GM10266 (cell line): ENCODE measurements around the gene FBXL17.

ENCODE experiments used
- DNase-seq: peaks from one replicate; pipeline ENCODE4 v3.0.0; 2012; ENCODE audit errors: extremely low spot score
- CTCF ChIP-seq: IDR thresholded peaks from 2 replicates; pipeline ENCODE4 v1.5.1; 2012; ENCODE audit warnings: mild to moderate bottlenecking, low read depth; ENCODE audit not compliant: control insufficient read depth, insufficient read depth; ENCODE audit errors: missing control alignments

Gene FBXL17

GRCh38 chr5:107869438-107870115, 512.3 kb downstream of the FBXL17 start:
- no peak for DNase-seq
- no peak for TF ChIP-seq CTCF

- DNase-seq = no peak
- TF ChIP-seq CTCF = no peak
Measured at GRCh38 chr5:107868650-107869409, 513.1 kb downstream of the FBXL17 start.

GRCh38 chr5:107867266-107867665, 514.6 kb downstream of the FBXL17 start:
- TF ChIP-seq CTCF = no peak
- no peak for DNase-seq

- no peak for DNase-seq
- no peak for TF ChIP-seq CTCF
Measured at GRCh38 chr5:107864793-107865192, 517.1 kb downstream of the FBXL17 start.

GRCh38 chr5:107863125-107863524, 518.8 kb downstream of the FBXL17 start:
- no peak for DNase-seq
- no peak for TF ChIP-seq CTCF

- TF ChIP-seq CTCF = no peak
- DNase-seq = no peak
Measured at GRCh38 chr5:107861565-107861964, 520.3 kb downstream of the FBXL17 start.

- no peak for TF ChIP-seq CTCF
- DNase-seq = no peak
Measured at GRCh38 chr5:107860044-107860443, 521.9 kb downstream of the FBXL17 start.
